ENCODE results near the gene KLHDC4.

Gene KLHDC4

GRCh38 chr16:87757841-87758426, 7.9 kb downstream of the KLHDC4 start:
- Histone ChIP-seq H3K9me3 (no peaks in the 10 kb centered on the region), H3K27me3 (no peaks in the 10 kb centered on the region), H3K27ac (no peak overlapping the region), H3K4me3 (no peak overlapping the region), H3K4me1 (no peaks in the 10 kb centered on the region), H3K36me3 (peaks cover 34 to 97% (median 71%) of the 10 kb centered on the region in 3 donors)
- TF ChIP-seq, protein P1, sequence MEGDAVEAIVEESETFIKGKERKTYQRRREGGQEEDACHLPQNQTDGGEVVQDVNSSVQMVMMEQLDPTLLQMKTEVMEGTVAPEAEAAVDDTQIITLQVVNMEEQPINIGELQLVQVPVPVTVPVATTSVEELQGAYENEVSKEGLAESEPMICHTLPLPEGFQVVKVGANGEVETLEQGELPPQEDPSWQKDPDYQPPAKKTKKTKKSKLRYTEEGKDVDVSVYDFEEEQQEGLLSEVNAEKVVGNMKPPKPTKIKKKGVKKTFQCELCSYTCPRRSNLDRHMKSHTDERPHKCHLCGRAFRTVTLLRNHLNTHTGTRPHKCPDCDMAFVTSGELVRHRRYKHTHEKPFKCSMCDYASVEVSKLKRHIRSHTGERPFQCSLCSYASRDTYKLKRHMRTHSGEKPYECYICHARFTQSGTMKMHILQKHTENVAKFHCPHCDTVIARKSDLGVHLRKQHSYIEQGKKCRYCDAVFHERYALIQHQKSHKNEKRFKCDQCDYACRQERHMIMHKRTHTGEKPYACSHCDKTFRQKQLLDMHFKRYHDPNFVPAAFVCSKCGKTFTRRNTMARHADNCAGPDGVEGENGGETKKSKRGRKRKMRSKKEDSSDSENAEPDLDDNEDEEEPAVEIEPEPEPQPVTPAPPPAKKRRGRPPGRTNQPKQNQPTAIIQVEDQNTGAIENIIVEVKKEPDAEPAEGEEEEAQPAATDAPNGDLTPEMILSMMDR (IDR thresholded peaks at IDR 0.05) = no peak
- intact Hi-C loops (cut with DNase I; ENCODE audit: low total_unique reads) = no loop called here
- no peak for DNase-seq

DNA sequence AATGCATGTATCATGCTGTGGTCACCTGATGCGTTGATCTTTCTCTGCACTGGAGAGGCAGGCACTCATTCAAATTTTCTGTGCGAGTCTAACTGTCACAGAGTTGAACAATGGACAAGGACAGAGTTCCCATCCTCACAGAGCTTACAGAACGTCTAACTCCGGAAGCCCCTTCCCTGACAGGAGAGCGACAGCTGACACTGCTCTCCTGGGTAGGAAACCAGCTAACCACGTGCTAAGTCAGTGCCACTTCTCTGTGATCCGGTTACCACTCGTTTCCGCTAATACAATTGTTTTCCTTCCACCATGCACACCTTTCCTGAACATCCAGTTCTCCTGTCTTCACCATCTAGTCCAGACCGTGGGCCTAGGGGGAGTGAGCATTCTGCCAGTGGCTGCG, 11.3 kb downstream of the KLHDC4 start:
- Histone ChIP-seq H3K27ac (no peak overlapping the region), H3K27me3 (no peaks in the 10 kb centered on the region), H3K4me1 (no peaks in the 10 kb centered on the region), H3K9me3 (no peaks in the 10 kb centered on the region), H3K36me3 (peaks cover 52 to 96% (median 80%) of the 10 kb centered on the region in 3 donors), H3K4me3 (no peak overlapping the region)
- TF ChIP-seq, protein P1 (IDR thresholded peaks at IDR 0.05) = no peak
- no peak for DNase-seq
- intact Hi-C loops (cut with DNase I; ENCODE audit: low total_unique reads) = no loop called here

GRCh38 chr16:87747626-87748414, 18.0 kb downstream of the KLHDC4 start:
- Histone ChIP-seq H3K9me3 (no peaks in the 10 kb centered on the region), H3K4me1 (no peaks in the 10 kb centered on the region), H3K27ac (no peak overlapping the region), H3K36me3 (peaks cover 47 to 89% (median 66%) of the 10 kb centered on the region in 3 donors), H3K27me3 (no peaks in the 10 kb centered on the region), H3K4me3 (no peak overlapping the region)
- no peak for DNase-seq
- TF ChIP-seq, protein P1 (IDR thresholded peaks at IDR 0.05) = no peak
- intact Hi-C loops (cut with DNase I; ENCODE audit: low total_unique reads) = no loop called here

GRCh38 chr16:87746178-87746577, 19.6 kb downstream of the KLHDC4 start:
- intact Hi-C loops (cut with DNase I; ENCODE audit: low total_unique reads) = no loop called here
- peaks cover 46 to 82% (median 61%) of the 10 kb centered on the region in 3 donors for H3K36me3 ChIP-seq
- H3K27me3 ChIP-seq = no peaks in the 10 kb centered on the region
- TF ChIP-seq, protein P1 (IDR thresholded peaks at IDR 0.05) = no peak
- no peaks in the 10 kb centered on the region for H3K9me3 ChIP-seq
- no peak overlapping the region for H3K4me3 ChIP-seq
- no peak overlapping the region for H3K27ac ChIP-seq
- DNase-seq = no peak
- no peaks in the 10 kb centered on the region for H3K4me1 ChIP-seq

- no peak overlapping the region for H3K27ac ChIP-seq
These were observed 20.9 kb downstream of the KLHDC4 start for GRCh38 chr16:87744750-87745514.

More at GRCh38 chr16:87744750-87745514, 20.9 kb downstream of the KLHDC4 start:
- no peaks in the 10 kb centered on the region for H3K27me3 ChIP-seq
- no peaks in the 10 kb centered on the region for H3K9me3 ChIP-seq
- TF ChIP-seq, protein P1 (IDR thresholded peaks at IDR 0.05) = no peak
- H3K4me3 ChIP-seq = no peak overlapping the region
- H3K4me1 ChIP-seq = no peaks in the 10 kb centered on the region
- H3K36me3 ChIP-seq = peaks cover 34 to 82% (median 60%) of the 10 kb centered on the region in 3 donors
- intact Hi-C loops (cut with DNase I; ENCODE audit: low total_unique reads) = no loop called here
- DNase-seq = no peak
